HUES64 (cell line): ENCODE data around the gene PRH1.

Experiments
- H3K27ac ChIP-seq: 2 replicates; pipeline ENCODE4 v1.7.0; 2013; ENCODE audit warnings: low read depth, low read length, inconsistent platforms
- H3K27me3 ChIP-seq: 2 replicates; pipeline ENCODE4 v1.6.1; 2013; ENCODE audit warnings: mild to moderate bottlenecking, low read length; ENCODE audit not compliant: insufficient read depth
- H3K36me3 ChIP-seq: 2 replicates; pipeline ENCODE4 v1.6.1; 2013; ENCODE audit warnings: mild to moderate bottlenecking, low read length; ENCODE audit not compliant: insufficient read depth
- H3K4me1 ChIP-seq: 2 replicates; pipeline ENCODE4 v1.6.1; 2013; ENCODE audit warnings: mild to moderate bottlenecking, low read length, moderate library complexity; ENCODE audit not compliant: insufficient read depth
- H3K4me3 ChIP-seq: 2 replicates; pipeline ENCODE4 v1.5.1; 2013; ENCODE audit warnings: mild to moderate bottlenecking, low read length, moderate library complexity
- H3K9ac ChIP-seq: 2 replicates; pipeline ENCODE4 v1.6.1; 2013; ENCODE audit warnings: mild to moderate bottlenecking, low read depth, low read length
- H3K9me3 ChIP-seq: 2 replicates; pipeline ENCODE4 v1.6.1; 2013; ENCODE audit warnings: low read depth, low read length; ENCODE audit not compliant: insufficient read depth
- WGBS: fragments of 150-250, 120-280 bp; methylation state at CpG from one replicate; pipeline ENCODE4 v1.1.7; 2013; ENCODE audit warnings: missing lambda C conversion rate; 5-methylcytosine and 5-hydroxymethylcytosine counted together

The PRH1 gene

GRCh38 chr12:10842862-10843261 lies 41.2 kb downstream of the PRH1 start:
- 93% methylated on average over 2 of the region's 2 CpGs for WGBS
- Histone ChIP-seq H3K36me3 (peaks cover 6% of the 10 kb centered on the region; the same call in 1 of the 2 replicates), H3K4me1 (peaks cover 9% of the 10 kb centered on the region; the same call in 1 of the 2 replicates), H3K9me3 (no peaks in the 10 kb centered on the region), H3K27me3 (no peaks in the 10 kb centered on the region), H3K27ac (no peak overlapping the region), H3K4me3 (no peak overlapping the region), H3K9ac (no peak overlapping the region)

GRCh38 chr12:10838461-10838860 lies 45.6 kb downstream of the PRH1 start:
- no peak overlapping the region for H3K27ac ChIP-seq
- no peaks in the 10 kb centered on the region for H3K9me3 ChIP-seq
- H3K27me3 ChIP-seq: no peaks in the 10 kb centered on the region
- H3K4me1 ChIP-seq: no peaks in the 10 kb centered on the region
- H3K4me3 ChIP-seq: no peak overlapping the region
- no peak overlapping the region for H3K9ac ChIP-seq
- 74% methylated on average over 2 of the region's 3 CpGs for WGBS
- no peaks in the 10 kb centered on the region for H3K36me3 ChIP-seq
